H1 (cell line): Measurements from ENCODE around the gene PDE4D. TPM values are rescaled to one million over a fixed set of nuclear protein-coding genes. Genes with fewer than 3 reads are reported as not detected.
"Not testable (repeated sequence)": the region's sequence is repeated elsewhere in the genome, so short reads cannot be mapped to it uniquely, and the experiment has no call there.

ENCODE experiments used
- CTCF ChIA-PET: fragments of 300-600 bp; sonication (Branson Sonifier 250); formaldehyde crosslinking; loops from one replicate; lab custom pipeline; 2021; ENCODE audit not compliant: partially characterized antibody; lab: Charles Lee
- POLR2A ChIA-PET: fragments of 300-600 bp; sonication (Branson Sonifier 250); formaldehyde crosslinking; loops from one replicate; lab custom pipeline; 2021; ENCODE audit warnings: inconsistent platforms; ENCODE audit not compliant: partially characterized antibody; lab: Charles Lee
- DNase-seq, 2 experiments: peaks; one replicate each; pipeline versions ENCODE4 v3.0.0 to v3.0.0-alpha.2; 2010 to 2022; ENCODE audit warnings: low spot score in 2 of 2, low read depth in 1 of 2, mixed read lengths in 1 of 2
- FAIRE-seq: peaks from 2 replicates; lab custom pipeline; 2011; peaks lifted over from hg19 to GRCh38; lab: Jason Lieb, UNC
- H2AFZ ChIP-seq: 2 replicates; pipeline ENCODE4 v1.8.1; 2012; ENCODE audit warnings: low read length, inconsistent platforms
- H2AK5ac ChIP-seq: 2 replicates; pipeline ENCODE4 v1.6.1; 2013; ENCODE audit warnings: low read depth, low read length
- H2BK120ac ChIP-seq: replicated peaks from 2 replicates; pipeline ENCODE3; 2013; ENCODE audit warnings: low read depth, low read length, inconsistent platforms
- H2BK12ac ChIP-seq: 2 replicates; pipeline ENCODE4 v1.6.1; 2013; ENCODE audit warnings: low read depth, low read length
- H2BK15ac ChIP-seq: 2 replicates; pipeline ENCODE4 v1.6.1; 2013; ENCODE audit warnings: low read length
- H2BK20ac ChIP-seq: 2 replicates; pipeline ENCODE4 v1.6.1; 2013; ENCODE audit warnings: low read length
- H2BK5ac ChIP-seq: 2 replicates; pipeline ENCODE4 v1.6.1; 2013; ENCODE audit warnings: low read depth, low read length
- H3K14ac ChIP-seq: 2 replicates; pipeline ENCODE4 v1.6.1; 2013; ENCODE audit warnings: inconsistent platforms; ENCODE audit not compliant: insufficient read length
- H3K18ac ChIP-seq: 2 replicates; pipeline ENCODE4 v1.6.1; 2013; ENCODE audit warnings: low read length; ENCODE audit errors: extremely low read depth
- H3K23ac ChIP-seq: 2 replicates; pipeline ENCODE4 v1.6.1; 2013; ENCODE audit warnings: inconsistent platforms; ENCODE audit not compliant: insufficient read length
- H3K23me2 ChIP-seq: 2 replicates; pipeline ENCODE4 v1.6.1; 2013; ENCODE audit warnings: low read depth, low read length
- H3K27ac ChIP-seq: 2 replicates; pipeline ENCODE4 v1.6.1; 2011; ENCODE audit warnings: low read depth, low read length, inconsistent platforms
- H3K27me3 ChIP-seq, 4 experiments: replicated peaks in 1 of 4; 1 replicate in 1 of 4; 2 replicates in 3 of 4; pipeline versions ENCODE4 v1.6.1 to v1.8.1; 2011 to 2013; ENCODE audit warnings: low read length in 3 of 4, mild to moderate bottlenecking in 3 of 4, inconsistent platforms in 2 of 4, mixed read lengths in 2 of 4, moderate library complexity in 1 of 4; ENCODE audit not compliant: control insufficient read depth in 3 of 4, insufficient read depth in 3 of 4; ENCODE audit errors: extremely low read depth in 1 of 4
- H3K36me3 ChIP-seq, 4 experiments: 2 replicates each; pipeline versions ENCODE4 v1.6.1 to v1.8.1; 2011 to 2013; ENCODE audit warnings: mild to moderate bottlenecking in 4 of 4, low read length in 3 of 4, moderate library complexity in 2 of 4, control low read depth in 1 of 4, inconsistent platforms in 1 of 4; ENCODE audit not compliant: insufficient read depth in 4 of 4, control insufficient read depth in 2 of 4
- H3K4ac ChIP-seq: replicated peaks from 2 replicates; pipeline ENCODE3; 2013; ENCODE audit warnings: low read length, low read depth, mixed read lengths, inconsistent platforms; ENCODE audit not compliant: insufficient read length
- H3K4me1 ChIP-seq, 4 experiments: replicated peaks in 1 of 4; 1 replicate in 1 of 4; 2 replicates in 3 of 4; pipeline versions ENCODE4 v1.6.1 to v1.8.1; 2011 to 2013; ENCODE audit warnings: low read length in 3 of 4, inconsistent platforms in 2 of 4, mixed read lengths in 1 of 4; ENCODE audit not compliant: insufficient read depth in 4 of 4, control insufficient read depth in 3 of 4
- H3K4me2 ChIP-seq, 2 experiments: 2 replicates each; pipeline versions ENCODE4 v1.6.1 to v1.8.1; 2011 to 2013; ENCODE audit warnings: low read depth in 2 of 2, low read length in 2 of 2, control low read depth in 1 of 2, inconsistent platforms in 1 of 2, mild to moderate bottlenecking in 1 of 2; ENCODE audit not compliant: insufficient read depth in 1 of 2
- H3K4me3 ChIP-seq, 4 experiments: fragments of 200-600, 300-600 bp in 1 of 4; sonication (generic), shearing (Covaris generic), sonication (Bioruptor Twin) in 1 of 4; 2 replicates each; pipeline versions ENCODE4 v1.5.1 to v1.8.1; 2011 to 2016; ENCODE audit warnings: low read length in 4 of 4, low read depth in 3 of 4, control low read depth in 2 of 4, inconsistent platforms in 2 of 4, mild to moderate bottlenecking in 2 of 4, mixed read lengths in 1 of 4, moderate library complexity in 1 of 4; ENCODE audit not compliant: insufficient read depth in 2 of 4; ENCODE audit errors: extremely low read depth in 1 of 4
- H3K56ac ChIP-seq: replicated peaks from 2 replicates; pipeline ENCODE3; 2013; ENCODE audit warnings: low read depth, mild to moderate bottlenecking, mixed read lengths, low read length, inconsistent platforms; ENCODE audit not compliant: insufficient read length
- H3K79me1 ChIP-seq: 2 replicates; pipeline ENCODE4 v1.6.1; 2013; ENCODE audit warnings: low read depth, low read length, control low read depth
- H3K79me2 ChIP-seq, 2 experiments: 2 replicates each; pipeline versions ENCODE4 v1.6.1 to v1.8.1; 2012 to 2013; ENCODE audit warnings: low read length in 2 of 2, mild to moderate bottlenecking in 2 of 2, inconsistent platforms in 1 of 2; ENCODE audit not compliant: insufficient read depth in 2 of 2, control insufficient read depth in 1 of 2
- H3K9ac ChIP-seq, 4 experiments: replicated peaks in 1 of 4; 1 replicate in 1 of 4; 2 replicates in 3 of 4; pipeline versions ENCODE4 v1.6.1 to v1.8.1; 2011 to 2013; ENCODE audit warnings: low read depth in 3 of 4, low read length in 3 of 4, control low read depth in 2 of 4, mild to moderate bottlenecking in 2 of 4, moderate library complexity in 2 of 4, inconsistent platforms in 1 of 4; ENCODE audit errors: extremely low read depth in 1 of 4
- H3K9me3 ChIP-seq, 2 experiments: 2 replicates each; pipeline versions ENCODE4 v1.6.1 to v1.8.1; 2012 to 2013; ENCODE audit warnings: mild to moderate bottlenecking in 2 of 2, moderate library complexity in 2 of 2, control low read depth in 1 of 2, inconsistent platforms in 1 of 2, low read depth in 1 of 2, low read length in 1 of 2, mixed read lengths in 1 of 2; ENCODE audit not compliant: insufficient read depth in 2 of 2
- H4K20me1 ChIP-seq, 2 experiments: replicated peaks in 1 of 2; 2 replicates each; pipeline versions ENCODE3 to v1.8.1; 2011 to 2013; ENCODE audit warnings: inconsistent platforms in 2 of 2, low read length in 2 of 2, mild to moderate bottlenecking in 1 of 2; ENCODE audit not compliant: insufficient read depth in 2 of 2, control insufficient read depth in 1 of 2
- H4K5ac ChIP-seq: 2 replicates; pipeline ENCODE4 v1.6.1; 2013; ENCODE audit warnings: low read length, low read depth, mixed read lengths, inconsistent platforms; ENCODE audit not compliant: insufficient read length
- H4K8ac ChIP-seq: 2 replicates; pipeline ENCODE4 v1.8.0; 2013; ENCODE audit warnings: mild to moderate bottlenecking, moderate library complexity, low read length, inconsistent platforms; ENCODE audit not compliant: insufficient read depth; ENCODE audit errors: extremely low read depth
- H4K91ac ChIP-seq: replicated peaks from 2 replicates; pipeline ENCODE3; 2013; ENCODE audit warnings: low read length, mixed read lengths, inconsistent platforms; ENCODE audit not compliant: insufficient read length
- WGBS, 2 experiments: shearing (Covaris generic) in 1 of 2; methylation state at CpG; one replicate each; pipeline versions ENCODE4 v1.1.6 to v1.1.7; 2013 to 2015; ENCODE audit warnings: low lambda C conversion rate in 2 of 2, mixed read lengths in 2 of 2, inconsistent platforms in 1 of 2, low coverage in 1 of 2, missing lambda C conversion rate in 1 of 2; ENCODE audit not compliant: insufficient replicate concordance in 2 of 2, insufficient coverage in 1 of 2, insufficient read length in 1 of 2; ENCODE audit errors: extremely low coverage in 1 of 2, missing lambda C conversion rate in 1 of 2; 5-methylcytosine and 5-hydroxymethylcytosine counted together
- polyA plus RNA-seq, 7 experiments: library from polyadenylated mRNA; depleted of rRNA in 3 of 7; stranded (reverse) in 5 of 7; unstranded in 2 of 7; fragments of >200 nt in 5 of 7; fragments of 200-250 nt in 2 of 7; gene quantifications; 1 replicate in 5 of 7; 2 replicates in 1 of 7; 4 replicates in 1 of 7; pipeline versions ENCODE4 v1.2.1 to v1.2.3, GENCODE V29; 2011 to 2013; ENCODE audit warnings: missing spikeins in 2 of 7, mixed read lengths in 2 of 7
- total RNA-seq: library from RNA; stranded (reverse); fragmentation: NEBNext Ultra II Directional; extraction: Animal tissue kit (Norgen Biotek cat#: 25700); gene quantifications from 2 replicates; pipeline ENCODE4 v1.2.1, GENCODE V29; 2021

The PDE4D gene
- total and polyA plus RNA-seq, 2 of the 8 experiments (the other 6 are each of a cell fraction or from before 2014, with no cell fraction given) = 2.3 to 3.7 TPM

GRCh38 chr5:59408997-59409396 lies 484.5 kb downstream of the PDE4D start:
- H2AFZ ChIP-seq, H3K4me3 ChIP-seq, POLR2A ChIA-PET, H3K79me1 ChIP-seq, H4K20me1 ChIP-seq, H2BK12ac ChIP-seq, H4K91ac ChIP-seq, H3K14ac ChIP-seq, H3K23me2 ChIP-seq, DNase-seq, H4K8ac ChIP-seq, H3K23ac ChIP-seq, H2BK20ac ChIP-seq, H2BK15ac ChIP-seq, H3K4me2 ChIP-seq, H3K27ac ChIP-seq, H3K79me2 ChIP-seq, H2AK5ac ChIP-seq, H3K27me3 ChIP-seq, H4K5ac ChIP-seq, FAIRE-seq, H3K18ac ChIP-seq, H3K9ac ChIP-seq, H3K36me3 ChIP-seq, H3K4ac ChIP-seq, H2BK5ac ChIP-seq, H3K56ac ChIP-seq, H3K4me1 ChIP-seq, H2BK120ac ChIP-seq: not testable (repeated sequence)
- H3K9me3 ChIP-seq = peaks cover 21 to 23% of the 10 kb centered on the region in 2 experiments
- WGBS, 2 experiments = 90% methylated on average over 1 of the region's 3 CpGs; no CpG with 5 or more reads in 1 of the 2 experiments
- CTCF ChIA-PET = interaction anchor here (0.7 to 0.9 kb wide), 2 partner anchors 217 to 220 kb away, joined by 3 to 4 read pairs; no protein-coding TSS in a partner anchor
